GM21367 (cell line): ENCODE results near the gene ZCCHC14.
"Not testable (repeated sequence)": the region's sequence is repeated elsewhere in the genome, so short reads cannot be mapped to it uniquely, and the experiment has no call there.

Source experiments
- ATAC-seq: cut with Tn5 transposase; IDR thresholded peaks from one replicate; pipeline ENCODE4 v1.9.1; 2021; ENCODE audit not compliant: unreplicated experiment

The ZCCHC14 gene

DNA sequence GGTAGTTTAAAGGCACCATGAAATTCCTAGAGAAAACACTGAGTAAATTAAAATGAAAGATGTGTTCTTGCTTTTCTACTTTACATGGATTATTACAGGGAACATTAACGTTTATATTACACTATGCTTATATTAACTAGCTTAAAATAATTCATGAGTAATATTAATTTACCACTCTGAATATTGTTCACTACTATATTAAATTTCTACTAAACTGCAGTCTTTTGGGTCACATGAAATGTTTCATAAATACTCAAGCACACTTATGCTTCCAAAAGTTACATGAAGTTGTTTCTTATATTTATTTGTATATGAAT, 104.0 kb downstream of the ZCCHC14 start:
- no peak for ATAC-seq

DNA sequence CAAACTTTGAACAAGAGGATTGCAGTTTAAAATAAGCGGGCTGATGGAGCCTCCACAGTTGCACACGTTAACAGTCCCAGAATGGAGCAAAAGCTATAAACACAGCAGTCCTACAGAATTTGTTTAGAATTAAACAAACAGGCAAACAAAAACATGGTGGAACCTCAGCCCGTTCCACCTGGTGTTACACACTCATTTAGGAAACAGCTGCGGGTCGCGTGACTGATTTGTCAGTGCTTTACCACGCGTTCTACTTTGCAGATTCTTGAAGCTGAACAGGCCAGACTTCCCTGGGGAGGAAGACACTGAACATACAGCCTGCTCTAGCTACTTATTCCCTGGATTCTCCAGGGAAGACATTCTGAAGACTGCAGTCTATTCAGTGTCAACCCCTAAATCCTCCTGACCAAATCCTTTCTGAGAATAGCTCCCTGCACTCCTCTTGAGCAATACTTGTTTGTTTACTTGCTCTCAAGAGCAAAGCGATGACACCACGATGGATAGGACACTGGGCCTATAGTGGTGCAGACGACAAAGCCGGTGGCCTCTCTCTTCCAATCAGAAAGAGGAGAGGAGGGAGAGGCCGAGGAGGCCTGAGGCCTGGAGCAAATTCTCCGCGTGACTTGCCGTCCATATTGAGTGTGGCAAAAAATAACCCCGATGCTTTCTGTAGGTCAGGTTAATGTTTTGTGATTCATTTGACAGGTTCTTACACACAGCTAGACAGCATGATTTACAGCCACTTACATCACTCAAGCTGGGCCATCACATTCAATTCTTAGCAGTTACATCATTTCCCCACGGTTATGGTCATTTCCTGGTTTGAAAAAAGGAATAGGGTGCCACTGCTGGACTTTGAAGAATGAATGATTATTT, 104.6 kb downstream of the ZCCHC14 start:
- ATAC-seq: peak; percentile 46

DNA sequence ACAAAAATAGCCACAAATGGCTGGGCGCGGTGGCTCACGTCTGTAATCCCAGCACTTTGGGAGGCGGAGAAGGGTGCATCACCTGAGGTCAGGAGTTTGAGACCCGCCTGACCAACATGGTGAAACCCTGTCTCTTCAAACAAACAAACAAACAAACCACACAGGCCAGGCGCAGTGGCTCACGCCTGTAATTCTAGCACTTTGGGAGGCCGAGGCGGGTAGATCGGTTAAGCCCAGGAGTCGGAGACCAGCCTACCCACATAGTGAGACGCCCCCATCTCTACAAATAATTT, 108.0 kb downstream of the ZCCHC14 start:
- not testable (repeated sequence) for ATAC-seq

DNA sequence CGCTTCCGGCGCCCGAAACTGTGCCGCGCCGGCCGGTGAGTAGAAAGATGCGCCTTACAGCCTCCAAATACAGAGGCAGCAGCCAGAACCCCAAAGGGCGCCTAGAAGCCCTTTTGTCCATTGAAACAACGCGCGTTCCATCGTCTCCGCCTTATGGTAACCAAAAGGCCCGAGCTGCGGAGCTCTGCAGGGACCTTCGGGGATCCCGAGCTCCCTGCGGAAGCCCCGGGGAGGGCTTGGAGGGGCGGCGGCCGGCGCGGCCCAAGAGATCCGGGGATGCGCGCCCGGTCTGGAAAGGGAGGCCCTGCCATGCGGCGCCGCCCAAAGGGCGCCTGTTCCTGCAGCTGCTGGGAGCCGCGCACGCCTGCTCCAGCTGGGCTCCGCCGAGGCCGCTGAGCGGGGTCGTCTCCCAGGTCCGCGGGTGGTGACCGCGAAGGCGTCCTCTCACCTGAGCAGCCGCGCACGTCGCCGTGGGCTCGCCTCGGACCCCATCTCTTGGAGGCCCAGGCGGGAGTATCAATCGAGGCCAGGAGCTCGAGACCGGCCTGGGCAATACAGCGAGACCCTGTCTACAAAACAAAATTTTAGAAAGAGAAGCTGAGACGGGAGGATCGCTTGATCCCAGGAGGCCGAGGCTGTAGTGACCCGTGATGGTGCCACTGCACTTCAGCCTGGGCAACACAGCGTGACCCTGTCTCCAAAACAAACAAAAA, 108.5 kb downstream of the ZCCHC14 start:
- no peak for ATAC-seq

DNA sequence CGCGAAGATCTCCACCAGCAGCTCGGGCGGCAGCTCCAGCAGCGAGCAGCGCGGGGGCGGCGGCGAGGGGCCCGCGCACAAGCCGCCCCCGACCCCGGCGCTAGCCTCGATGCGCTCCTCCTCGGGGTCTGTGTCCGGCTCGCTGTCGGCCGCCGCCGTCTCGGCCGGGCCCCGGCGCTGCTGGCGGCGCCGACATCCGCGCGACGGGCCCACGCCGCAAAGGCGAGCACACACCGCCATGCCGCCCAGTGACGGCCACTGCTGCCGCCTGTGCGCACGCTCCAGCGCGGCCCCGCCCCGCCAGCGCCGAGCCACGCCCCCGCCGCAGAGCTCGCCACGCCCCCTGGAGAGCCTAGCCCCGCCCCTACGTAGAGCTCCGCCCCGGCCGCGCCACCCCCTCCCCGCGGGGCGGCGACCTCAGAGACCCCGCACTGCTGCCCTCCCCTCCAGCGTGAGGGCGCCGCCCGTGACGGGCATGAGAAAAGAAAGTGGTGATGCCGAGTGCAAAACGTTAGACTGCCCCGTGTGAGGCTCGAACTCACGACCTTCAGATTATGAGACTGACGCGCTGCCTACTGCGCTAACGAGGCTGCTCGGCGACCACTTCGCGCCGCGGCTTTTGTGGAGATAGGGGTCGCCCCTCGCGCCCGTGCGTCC, 109.2 kb downstream of the ZCCHC14 start, which contains the start of gene FBXO31:
FBXO31 (minus strand) TSS at position 272 of the 657 bp plus-strand sequence; CDS start at position 240, 32 bp downstream.
- ATAC-seq: peak; percentile 31

DNA sequence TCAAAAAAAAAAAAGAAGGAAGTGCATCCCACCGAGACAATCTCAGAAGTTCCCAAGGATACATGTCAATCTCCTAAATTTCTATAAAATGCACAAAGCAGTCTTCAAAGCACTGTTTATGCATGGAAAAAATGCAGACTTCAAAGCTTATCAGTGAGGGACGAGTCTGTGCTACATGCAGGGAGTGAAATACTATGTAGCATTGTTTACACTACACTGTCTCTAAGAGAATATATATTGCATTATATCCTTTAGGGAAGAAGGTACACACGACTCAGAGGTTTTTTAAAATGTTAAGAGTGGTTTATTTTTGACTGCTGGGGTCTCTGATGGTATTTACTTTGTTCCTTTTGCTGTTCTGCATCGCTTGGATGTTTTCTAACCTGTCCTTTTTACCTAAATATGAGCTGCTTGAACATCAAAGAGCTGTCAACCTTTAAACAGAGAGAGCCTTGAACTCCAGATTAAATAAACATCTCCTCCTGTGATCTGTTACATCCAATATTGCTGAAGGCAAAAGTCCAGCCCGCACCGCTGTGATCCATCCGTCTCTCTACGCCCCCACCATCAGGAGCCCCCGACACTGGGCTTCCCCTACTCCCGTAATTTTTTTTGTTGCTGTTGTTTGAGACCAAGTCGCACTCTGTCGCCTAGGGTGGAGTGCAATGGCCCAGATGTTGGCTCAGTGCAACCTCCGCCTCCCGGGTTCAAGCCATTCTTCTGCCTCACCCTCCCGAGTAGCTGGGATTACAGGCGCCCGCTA, 110.6 kb downstream of the ZCCHC14 start:
- ATAC-seq: no peak

DNA sequence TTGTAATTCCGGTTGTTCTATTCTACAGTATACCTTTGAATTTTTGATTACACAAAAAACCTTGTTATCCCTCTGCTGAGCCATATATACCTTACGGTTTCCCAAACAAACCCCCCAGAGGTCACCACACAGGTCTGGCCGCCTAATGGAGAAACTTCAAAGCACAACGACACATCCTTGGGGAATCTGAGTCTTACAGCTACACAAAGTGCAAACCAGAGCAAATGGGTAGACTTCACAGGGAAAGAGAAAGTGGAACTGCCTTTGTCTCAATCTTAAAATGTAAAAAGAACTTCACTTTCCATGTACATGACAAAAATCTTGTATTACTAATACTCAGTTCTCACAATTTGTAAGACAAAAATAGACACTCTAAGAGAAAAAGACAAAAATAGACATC, 111.9 kb downstream of the ZCCHC14 start:
- ATAC-seq: no peak

DNA sequence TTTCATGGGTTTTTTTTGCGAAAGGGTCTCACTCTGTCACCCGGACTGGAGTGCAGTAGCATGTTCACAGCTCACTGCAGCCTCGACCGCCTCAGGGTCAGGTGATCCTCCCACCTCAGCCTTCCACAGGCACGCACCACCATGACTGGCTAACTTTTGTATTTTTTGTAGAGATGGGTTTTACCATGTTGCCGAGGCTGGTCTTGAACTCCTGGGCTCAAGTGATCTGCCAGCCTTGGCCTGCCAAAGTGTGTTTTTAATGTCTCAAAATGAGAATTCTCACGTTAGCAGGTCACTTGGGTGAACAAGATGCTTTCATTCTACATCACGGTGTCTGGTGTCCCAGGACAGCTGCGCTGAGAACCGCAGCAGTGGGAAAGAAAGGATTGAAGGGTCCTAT, 112.4 kb downstream of the ZCCHC14 start:
- no peak for ATAC-seq

DNA sequence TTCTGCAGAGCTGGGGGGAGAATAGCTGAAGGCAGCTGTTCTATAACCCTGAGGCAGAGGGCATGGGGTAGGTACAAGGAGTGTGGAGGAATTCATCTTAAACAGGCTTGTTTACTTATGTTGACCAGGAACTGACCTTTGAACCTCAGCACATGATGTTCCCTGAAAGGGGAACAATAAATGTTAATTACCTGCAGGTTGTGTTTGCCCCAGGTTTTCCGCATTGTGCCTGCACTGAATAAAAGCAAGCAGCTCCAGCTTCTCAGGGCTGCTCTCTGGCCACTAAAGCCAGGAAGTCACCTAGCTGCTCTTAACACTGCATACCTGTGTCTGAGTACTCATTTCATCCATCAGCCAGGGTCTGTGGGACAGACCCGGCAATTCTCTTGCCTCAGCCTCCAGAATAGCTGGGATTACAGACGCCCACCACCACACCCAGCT, 113.5 kb downstream of the ZCCHC14 start:
- not testable (repeated sequence) for ATAC-seq

DNA sequence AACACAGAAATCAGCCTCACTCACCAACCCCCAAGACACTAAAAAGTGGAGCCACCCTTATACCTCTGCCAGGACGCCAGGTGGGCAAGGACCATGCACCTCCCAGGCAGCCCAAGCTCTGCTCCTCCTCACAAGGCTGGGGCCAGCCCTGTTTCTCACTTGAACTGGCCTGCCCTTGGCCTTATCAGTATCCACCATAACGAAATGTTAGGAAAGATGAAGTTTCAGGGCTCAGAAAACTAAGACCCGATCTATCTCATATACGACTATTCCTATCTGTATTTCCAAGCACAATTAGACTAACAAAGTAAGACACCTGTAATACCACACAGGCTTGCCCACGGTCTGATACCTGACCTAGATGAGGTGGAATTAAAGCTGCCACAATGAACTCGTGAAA, 116.2 kb downstream of the ZCCHC14 start:
- no peak for ATAC-seq

DNA sequence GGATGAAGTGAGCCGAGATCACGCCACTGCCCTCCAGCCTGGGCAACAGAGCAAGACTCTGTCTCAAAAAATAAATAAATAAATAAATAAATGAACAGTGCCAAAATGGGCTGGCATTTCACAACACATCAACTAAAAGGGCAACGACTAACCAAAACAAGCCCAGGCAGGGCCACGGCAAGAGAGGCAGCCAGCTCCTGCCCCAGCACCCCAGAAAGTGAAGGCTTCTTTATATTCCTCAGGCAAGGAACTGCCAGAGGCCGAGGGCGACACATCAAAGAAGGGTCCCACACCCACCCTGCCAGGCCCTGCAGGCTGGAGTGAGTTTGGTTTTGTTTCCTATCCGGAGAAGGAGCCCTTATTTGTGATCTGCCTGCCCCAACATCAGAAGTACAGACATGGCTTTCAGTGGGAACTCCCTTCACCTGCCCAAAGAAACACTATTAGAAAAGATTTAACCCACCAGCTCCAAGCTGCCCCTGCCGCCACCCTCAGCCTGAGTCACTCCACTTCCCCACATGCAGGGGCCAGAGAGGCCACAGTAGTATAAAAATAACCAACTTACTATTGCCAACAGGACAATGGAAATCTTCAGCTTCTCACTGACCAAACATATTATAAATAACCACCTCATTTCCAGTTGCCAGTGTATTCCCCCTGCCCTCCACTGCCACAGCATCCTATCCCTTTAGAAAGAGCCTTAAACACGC, 117.2 kb downstream of the ZCCHC14 start:
- ATAC-seq: no peak

DNA sequence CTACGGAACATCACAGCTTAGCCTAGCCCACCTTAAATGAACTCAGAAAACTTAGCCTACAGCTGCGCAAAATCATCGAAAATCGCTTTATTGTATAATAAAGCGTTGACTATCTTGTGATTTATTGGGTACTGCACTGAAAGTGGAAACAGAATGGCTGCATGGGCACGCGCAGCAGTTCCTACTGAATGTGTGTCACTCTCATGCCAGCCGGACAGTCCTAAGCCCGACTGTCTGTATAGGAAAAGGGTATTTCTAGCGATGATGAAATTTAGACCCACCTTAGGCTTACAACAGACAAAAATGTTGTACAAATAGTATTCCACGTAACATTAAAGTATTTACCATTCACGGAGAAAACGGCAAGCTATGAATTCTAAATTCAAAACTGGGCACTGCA, 118.5 kb downstream of the ZCCHC14 start:
- no peak for ATAC-seq

DNA sequence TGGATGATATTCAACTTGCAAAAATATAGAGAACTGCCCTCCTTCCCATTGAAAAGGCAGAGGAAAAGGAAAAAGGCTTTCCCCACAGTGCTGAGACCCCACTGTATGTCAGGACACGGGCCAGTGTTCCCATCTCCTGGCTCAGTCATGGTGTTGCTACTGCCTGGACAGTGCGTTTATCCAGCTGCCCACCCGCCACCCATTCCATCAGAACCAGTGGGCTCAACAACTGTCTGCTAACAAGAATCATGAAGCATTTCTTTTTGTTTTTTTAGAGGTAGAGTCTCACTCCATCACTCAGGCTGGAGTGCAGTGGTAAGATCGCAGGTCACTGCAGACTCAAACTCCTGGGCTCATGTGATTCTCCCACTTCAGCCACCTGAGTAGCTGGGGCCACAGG, 120.5 kb downstream of the ZCCHC14 start:
- no peak for ATAC-seq

DNA sequence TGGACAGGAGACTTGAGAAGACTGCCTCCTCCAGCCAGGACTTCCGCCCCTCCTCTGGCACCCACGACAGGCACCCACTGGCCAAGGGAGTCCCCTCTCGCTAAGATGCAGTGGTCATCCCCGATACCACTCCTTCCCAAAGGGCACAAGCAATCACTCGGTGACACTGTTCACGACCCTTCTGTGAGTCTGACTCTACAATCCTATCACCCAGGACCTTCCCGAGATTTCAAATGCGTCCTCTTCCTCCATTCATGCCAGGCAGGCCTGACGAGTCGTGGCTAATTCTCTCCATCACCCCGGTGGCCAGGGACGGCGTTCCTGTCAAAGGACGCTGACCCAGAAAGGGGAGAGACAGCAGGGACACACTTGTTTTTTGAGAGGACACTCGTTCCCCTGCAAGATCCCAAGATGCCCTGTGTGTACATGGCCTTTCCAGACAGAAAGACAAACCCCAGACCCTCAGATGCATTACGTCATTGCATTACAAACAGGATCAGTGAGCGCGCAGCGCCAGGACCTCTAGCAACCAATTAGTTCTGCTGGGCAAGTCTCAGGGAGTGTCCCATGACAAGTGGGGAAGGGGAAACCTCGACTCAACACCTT, 121.5 kb downstream of the ZCCHC14 start:
- ATAC-seq: no peak

DNA sequence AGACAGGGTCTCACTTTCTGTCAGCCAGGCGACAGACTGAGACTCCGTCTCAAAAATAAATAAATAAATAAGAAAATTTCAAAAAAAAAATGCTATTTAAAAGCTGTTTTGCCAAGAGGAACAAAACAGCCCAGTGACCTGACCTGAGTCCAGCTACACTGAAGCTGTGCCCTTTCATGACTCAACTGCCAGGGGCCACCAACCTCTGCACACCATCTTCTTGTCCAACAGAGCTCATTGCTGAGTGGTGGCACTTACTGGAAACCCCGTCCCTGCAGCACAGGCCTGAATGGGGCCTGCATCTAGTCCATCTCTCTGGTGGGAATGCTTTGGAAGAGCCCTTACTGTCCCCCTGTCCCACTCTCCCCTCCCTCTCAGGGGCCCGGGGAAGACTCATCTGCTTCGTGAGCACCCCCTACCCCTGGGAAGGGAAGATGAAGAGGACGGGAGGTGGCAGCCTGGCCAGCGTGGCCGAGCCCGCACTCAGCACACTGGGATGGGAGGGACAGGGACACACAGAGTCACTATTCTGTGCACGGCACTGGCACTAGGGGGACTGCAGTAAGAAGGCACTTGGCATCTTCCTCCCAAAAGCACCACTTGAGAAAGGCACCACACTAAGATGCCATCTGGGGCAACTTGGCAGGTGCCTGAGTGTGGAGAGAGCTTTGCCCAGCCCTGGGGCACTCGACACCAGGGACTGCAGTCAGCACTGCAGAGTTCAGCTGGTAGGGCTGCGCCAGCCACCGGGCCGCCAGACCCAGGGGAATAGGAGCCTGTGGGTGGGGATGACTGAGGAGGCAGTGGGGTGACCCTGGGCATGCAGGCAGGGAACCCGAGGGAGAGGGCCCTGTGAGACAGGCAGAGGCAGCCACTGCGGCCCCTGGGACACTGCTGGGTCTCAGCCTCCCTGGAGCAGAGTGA, 122.8 kb downstream of the ZCCHC14 start:
- ATAC-seq: no peak

DNA sequence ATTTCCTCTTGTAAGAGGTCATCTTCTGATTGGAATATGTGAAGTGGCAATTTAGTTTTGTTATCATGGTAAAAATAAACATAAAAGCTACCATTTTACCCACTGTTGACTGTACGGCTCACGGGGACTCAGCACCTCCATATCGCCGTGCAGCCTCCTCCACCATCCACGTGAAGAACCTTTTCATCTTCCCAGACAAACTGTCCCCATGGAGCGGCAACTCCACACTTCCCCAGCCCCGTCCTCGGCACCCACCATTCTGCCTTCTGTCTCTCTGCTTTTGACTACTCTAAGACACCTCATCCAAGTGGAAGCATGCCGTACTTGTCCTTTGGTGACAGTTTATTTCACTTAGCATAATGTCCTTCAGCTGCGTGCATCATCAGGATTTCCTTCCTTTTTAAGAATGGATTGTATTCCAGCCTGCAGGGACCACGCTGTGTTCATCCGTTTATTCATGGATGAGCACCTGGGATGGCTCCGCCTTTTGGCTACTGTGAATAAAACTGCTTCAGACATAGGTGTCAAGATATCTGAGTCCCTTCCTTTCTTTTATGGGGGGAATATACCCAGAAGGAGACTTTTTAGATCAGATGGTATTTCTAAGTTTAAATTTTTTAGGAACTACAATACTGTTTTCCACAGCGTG, 123.6 kb downstream of the ZCCHC14 start:
- ATAC-seq: no peak

DNA sequence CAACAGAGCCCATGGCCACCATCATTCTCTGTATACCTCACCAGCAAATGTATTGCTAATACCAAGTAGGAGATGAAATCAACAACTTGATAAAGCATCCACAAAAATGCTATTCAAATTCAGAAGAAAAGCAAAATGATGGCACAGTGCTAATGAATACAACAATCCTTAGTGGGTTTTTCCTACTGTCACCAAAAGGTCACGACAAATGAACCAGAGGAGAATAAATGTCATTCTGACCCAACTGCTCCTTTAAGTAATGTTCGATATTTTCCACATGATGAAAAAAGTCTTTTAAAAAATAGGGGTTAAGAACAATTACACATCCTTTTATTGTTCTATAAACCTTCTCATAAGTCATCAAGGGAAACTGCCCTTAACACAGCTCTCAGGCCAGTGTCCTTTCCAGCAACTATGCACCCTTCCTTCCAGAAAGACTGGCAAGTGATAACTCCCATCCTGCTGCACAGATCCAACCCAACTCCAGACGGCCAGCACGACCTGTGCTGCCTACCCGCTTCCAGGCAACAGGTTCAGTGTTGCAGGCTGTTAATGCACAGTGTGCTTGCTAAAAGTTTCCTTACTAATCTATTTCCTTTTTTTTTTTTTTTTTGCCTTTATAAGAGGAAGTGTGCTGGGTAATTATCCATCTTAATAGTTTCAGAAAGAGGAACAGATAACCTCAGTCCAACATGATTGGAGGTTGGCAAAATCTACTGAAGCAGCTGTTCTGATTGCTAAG, 124.6 kb downstream of the ZCCHC14 start:
- no peak for ATAC-seq

DNA sequence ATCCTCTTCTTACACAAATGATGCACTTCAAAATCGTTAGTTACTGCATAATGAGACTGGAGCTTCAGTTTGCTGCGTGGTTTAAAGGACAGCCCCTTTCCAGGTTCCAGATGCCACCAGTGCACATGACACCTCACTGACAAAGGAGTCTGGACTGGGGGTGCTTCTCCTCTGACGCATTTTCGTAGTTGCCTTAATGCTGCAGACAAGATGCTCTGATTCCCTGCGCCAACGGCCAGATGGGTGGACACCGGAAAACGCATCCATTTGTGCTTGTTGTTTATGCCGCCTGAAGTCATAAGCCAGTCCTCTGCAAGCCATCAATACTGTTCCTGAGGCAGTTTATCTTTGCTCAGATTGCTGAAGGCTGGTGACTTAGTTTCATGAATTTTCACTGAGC, 125.3 kb downstream of the ZCCHC14 start:
- no peak for ATAC-seq
